22Rv1 (cell line): Measurements from ENCODE around the gene PEX11B.

Experiments
- CTCF ChIP-seq: fragments of 450-650 bp; IDR thresholded peaks from 2 replicates; pipeline ENCODE4 v1.5.1; 2017; ENCODE audit warnings: mild to moderate bottlenecking
- ZFX ChIP-seq: fragments of 450-650 bp; IDR thresholded peaks from 2 replicates; pipeline ENCODE4 v1.6.1; 2017; ENCODE audit warnings: antibody characterized with exemption, borderline replicate concordance

GRCh38 chr1:145886816-145887215 is 31.7 kb downstream of the PEX11B start:
- TF ChIP-seq CTCF (no peak), ZFX (no peak)
